Psoas muscle (tissue), 8 donors: Measurements from ENCODE around the gene POM121. TPM values are rescaled to one million over a fixed set of nuclear protein-coding genes. Genes with fewer than 3 reads are reported as not detected.
A peak's percentile ranks its signal among the peaks of the same experiment; 100 is the strongest.
"Not testable (repeated sequence)": the region's sequence is repeated elsewhere in the genome, so short reads cannot be mapped to it uniquely, and the experiment has no call there.

Experiments used
- ATAC-seq, 4 donors: fragments of 200-7000 bp; cut with Tn5 transposase; one replicate each; pipeline ENCODE4 v1.9.1; 2020; ENCODE audit warnings: moderate library complexity in 3 of 4, mild to moderate bottlenecking in 2 of 4
- DNase-seq, 2 donors: peaks; one replicate each; pipeline ENCODE4 v3.0.0-alpha.2; 2020
- H3K27ac ChIP-seq: fragments of 200-600 bp; one replicate; pipeline ENCODE4 v1.8.0; 2022
- H3K27me3 ChIP-seq, 3 donors: fragments of 200-600 bp in 1 of 3; one replicate each; pipeline versions ENCODE4 v1.6.1 to v1.8.0; 2013 to 2022; ENCODE audit warnings: low read length in 2 of 3, mild to moderate bottlenecking in 2 of 3, moderate library complexity in 1 of 3; ENCODE audit not compliant: insufficient read depth in 3 of 3
- H3K36me3 ChIP-seq, 2 donors: fragments of 200-600 bp in 1 of 2; one replicate each; pipeline versions ENCODE4 v1.6.1 to v1.8.0; 2013 to 2022; ENCODE audit warnings: low read depth in 1 of 2, mild to moderate bottlenecking in 1 of 2, moderate library complexity in 1 of 2; ENCODE audit not compliant: insufficient read depth in 1 of 2
- H3K4me1 ChIP-seq: fragments of 200-600 bp; one replicate; pipeline ENCODE4 v1.8.0; 2022
- H3K4me3 ChIP-seq: fragments of 200-600 bp; one replicate; pipeline ENCODE4 v1.8.0; 2022; ENCODE audit warnings: mild to moderate bottlenecking
- H3K9me3 ChIP-seq: fragments of 200-600 bp; one replicate; pipeline ENCODE4 v1.8.0; 2022
- CTCF ChIP-seq: fragments of 200-600 bp; IDR thresholded peaks from one replicate; pipeline ENCODE4 v1.8.0; 2022; ENCODE audit warnings: antibody characterized with exemption
- WGBS, 3 donors: extraction: QIAGEN DNeasy Blood & Tissue Kit; methylation state at CpG; one replicate each; pipeline versions ENCODE4 v1.1.6 to v1.1.7; 2013; 5-methylcytosine and 5-hydroxymethylcytosine counted together
- intact Hi-C, 2 donors: fragments of 100-400 bp; cut with DNase I; formaldehyde crosslinking; loops; one replicate each; pipeline versions ENCODE4 v1.11.0 to v1.14.2; 2022
- polyA plus RNA-seq, 3 donors: library from polyadenylated mRNA; stranded (reverse); fragments of 200-250 nt; gene quantifications; one replicate each; pipeline ENCODE4 v1.2.3, GENCODE V29; 2013
- total RNA-seq, 4 donors: library from RNA; stranded (reverse); fragmentation: NEBNext Ultra II Directional in 2 of 4; extraction: Animal tissue kit (Norgen Biotek cat#: 25700) in 2 of 4; gene quantifications; one replicate each; pipeline versions ENCODE4 v1.2.1 to v1.2.4, GENCODE V29; 2021 to 2023
- donor health status: healthy with polysubstance abuse.
- donor health status: DM: no; HTN: no; CAD: no; lungs with moderate emphysema.
- donor health status: Bipolar disorder and iron deficiency.
- donor health status: healthy.
- donor health status: DM: yes; HTN: yes; CAD: no.
- donor health status: DM: no; HTN: no; CAD: no.
- donor health status: DM: no; HTN: no; CAD: no.
- donor health status: DM: yes; HTN: yes; CAD: no.

Gene POM121
- total and polyA plus RNA-seq, 7 donors: 8.0 to 28.1 (median 18.0) TPM

- H3K27ac ChIP-seq, H3K27me3 ChIP-seq, H3K4me3 ChIP-seq, intact Hi-C loops, H3K4me1 ChIP-seq, DNase-seq, H3K9me3 ChIP-seq, ATAC-seq: not testable (repeated sequence)
- WGBS, 3 donors: 97 to 99% (median 98%) methylated on average over 18 to 23 of the region's 25 CpGs
- H3K36me3 ChIP-seq: peaks cover 0 to 30% of the 10 kb centered on the region in 2 donors
Measured at GRCh38 chr7:72942956-72943355, 18.1 kb downstream of the POM121 start.

- DNase-seq: not testable (repeated sequence)
- H3K36me3 ChIP-seq: peaks cover 0 to 27% of the 10 kb centered on the region in 2 donors
Measured at GRCh38 chr7:72944937-72945336, 20.0 kb downstream of the POM121 start.

GRCh38 chr7:72945597-72945996 lies 20.7 kb downstream of the POM121 start:
- 82 to 90% (median 86%) methylated on average over 6 to 8 of the region's 9 CpGs for WGBS, 3 donors

More at GRCh38 chr7:72944937-72945336, 20.0 kb downstream of the POM121 start:
- H3K4me1 ChIP-seq, intact Hi-C loops, H3K9me3 ChIP-seq, H3K27ac ChIP-seq, H3K27me3 ChIP-seq, H3K4me3 ChIP-seq: not testable (repeated sequence)
- ATAC-seq: peak in 1 of 4 donors; percentile 8
- 23 to 36% (median 33%) methylated on average over 2 to 10 of the region's 15 CpGs for WGBS, 3 donors

GRCh38 chr7:72946130-72946745 lies 21.3 kb downstream of the POM121 start:
- H3K27ac ChIP-seq, H3K4me1 ChIP-seq, intact Hi-C loops, H3K4me3 ChIP-seq, H3K9me3 ChIP-seq, H3K27me3 ChIP-seq, DNase-seq: not testable (repeated sequence)
- peaks cover 0 to 26% of the 10 kb centered on the region in 2 donors for H3K36me3 ChIP-seq
- WGBS, 3 donors: 79 to 85% (median 80%) methylated on average over 19 to 21 of the region's 22 CpGs
- peak in 3 of 4 donors; percentile 26 to 57 (median 44) for ATAC-seq
- peak; percentile 27 for TF ChIP-seq CTCF

More at GRCh38 chr7:72945597-72945996, 20.7 kb downstream of the POM121 start:
- H3K9me3 ChIP-seq, ATAC-seq, H3K4me1 ChIP-seq, intact Hi-C loops, H3K27me3 ChIP-seq, H3K27ac ChIP-seq, DNase-seq, H3K4me3 ChIP-seq: not testable (repeated sequence)
- peaks cover 0 to 26% of the 10 kb centered on the region in 2 donors for H3K36me3 ChIP-seq

- H3K9me3 ChIP-seq, intact Hi-C loops, H3K4me1 ChIP-seq, H3K27me3 ChIP-seq, H3K4me3 ChIP-seq, H3K27ac ChIP-seq: not testable (repeated sequence)
- ATAC-seq (peak; percentile 7 to 46 (median 16)), DNase-seq (peak in 1 of 2 donors; percentile 23)
- 55 to 73% (median 58%) methylated on average over 15 to 18 of the region's 23 CpGs for WGBS, 3 donors
- H3K36me3 ChIP-seq: peaks cover 0 to 26% of the 10 kb centered on the region in 2 donors
Measured at GRCh38 chr7:72948714-72949113, 23.8 kb downstream of the POM121 start.

- peaks cover 0 to 26% of the 10 kb centered on the region in 2 donors for H3K36me3 ChIP-seq
- H3K27ac ChIP-seq, H3K4me3 ChIP-seq, intact Hi-C loops, H3K27me3 ChIP-seq, H3K4me1 ChIP-seq, ATAC-seq, H3K9me3 ChIP-seq: not testable (repeated sequence)
- 40 to 67% (median 49%) methylated on average over 5 to 9 of the region's 9 CpGs for WGBS, 3 donors
- peak in 1 of 2 donors; percentile 9 for DNase-seq
Measured at GRCh38 chr7:72949276-72949675, 24.4 kb downstream of the POM121 start.

GRCh38 chr7:72949686-72950085 lies 24.8 kb downstream of the POM121 start:
- H3K27me3 ChIP-seq, H3K4me3 ChIP-seq, H3K9me3 ChIP-seq, intact Hi-C loops, H3K4me1 ChIP-seq, H3K27ac ChIP-seq: not testable (repeated sequence)
- DNase-seq: peak; percentile 50 to 74
- peak in 2 of 4 donors; percentile 13 to 20 for ATAC-seq
- WGBS, 3 donors: 38 to 45% (median 44%) methylated on average over 3 to 4 of the region's 6 CpGs
- peaks cover 0 to 26% of the 10 kb centered on the region in 2 donors for H3K36me3 ChIP-seq

GRCh38 chr7:72950432-72950831 lies 25.5 kb downstream of the POM121 start:
- H3K27ac ChIP-seq, H3K4me1 ChIP-seq, ATAC-seq, H3K9me3 ChIP-seq, intact Hi-C loops, H3K4me3 ChIP-seq, DNase-seq, H3K27me3 ChIP-seq: not testable (repeated sequence)
- 63% methylated on average over 3 of the region's 6 CpGs; no CpG with 5 or more reads in 2 of the 3 donors for WGBS, 3 donors
- peaks cover 0 to 26% of the 10 kb centered on the region in 2 donors for H3K36me3 ChIP-seq

GRCh38 chr7:72953901-72954562 lies 29.1 kb downstream of the POM121 start:
- 1 to 14% (median 10%) methylated on average over 1 to 5 of the region's 43 CpGs for WGBS, 3 donors
- DNase-seq, H3K36me3 ChIP-seq, H3K27ac ChIP-seq, intact Hi-C loops, H3K4me1 ChIP-seq, H3K27me3 ChIP-seq, H3K9me3 ChIP-seq: not testable (repeated sequence)
- ATAC-seq: peak; percentile 45 to 67 (median 56)
- H3K4me3 ChIP-seq: peak overlapping the region; percentile 58

GRCh38 chr7:72954563-72955198 lies 29.8 kb downstream of the POM121 start:
- H3K9me3 ChIP-seq, H3K36me3 ChIP-seq, intact Hi-C loops, H3K4me1 ChIP-seq, H3K27me3 ChIP-seq: not testable (repeated sequence)
- DNase-seq (peak in 1 of 2 donors; percentile 58), ATAC-seq (peak; percentile 96 to 97 (median 96))
- H3K27ac ChIP-seq: peak overlapping the region; percentile 46
- 2 to 23% (median 6%) methylated on average over 2 to 13 of the region's 45 CpGs for WGBS, 3 donors
- peak overlapping the region; percentile 58 for H3K4me3 ChIP-seq
